CD4-positive, alpha-beta T cell (primary cell): ENCODE data around the gene BBS4. TPM values are rescaled to one million over a fixed set of nuclear protein-coding genes. Genes with fewer than 3 reads are reported as not detected.
A peak's percentile ranks its signal among the peaks of the same experiment; 100 is the strongest.

Source experiments
- ATAC-seq: fragments of 200-7000 bp; cut with Tn5 transposase; one replicate; pipeline ENCODE4 v1.10.0; 2022; ENCODE audit warnings: mild to moderate bottlenecking; ENCODE audit not compliant: poor library complexity
- CTCF ChIA-PET: fragments of 350-600 bp; sonication (Branson Sonifier 250); formaldehyde crosslinking; loops from one replicate; lab custom pipeline; 2021; ENCODE audit warnings: antibody characterized with exemption, inconsistent platforms; lab: Charles Lee
- POLR2A ChIA-PET: fragments of 350-600 bp; sonication (Branson Sonifier 250); formaldehyde crosslinking; loops from one replicate; lab custom pipeline; 2021; ENCODE audit warnings: antibody characterized with exemption, inconsistent platforms; lab: Charles Lee
- DNase-seq, 14 experiments: peaks; one replicate each; pipeline ENCODE4 v3.0.0-alpha.2; 2013 to 2020; ENCODE audit warnings: mixed read lengths in 2 of 14
- H3K27ac ChIP-seq, 2 donors: one replicate each; pipeline versions ENCODE4 v1.5.1 to v1.7.0; 2013; ENCODE audit warnings: low read length in 2 of 2, low read depth in 1 of 2, mild to moderate bottlenecking in 1 of 2
- H3K27me3 ChIP-seq, 2 experiments: 1 replicate in 1 of 2; 2 replicates in 1 of 2; pipeline versions ENCODE4 v1.6.1 to v1.7.0; 2013; ENCODE audit warnings: low read length in 2 of 2, control low read depth in 1 of 2, mild to moderate bottlenecking in 1 of 2, moderate library complexity in 1 of 2; ENCODE audit not compliant: insufficient read depth in 2 of 2, control insufficient read depth in 1 of 2
- H3K36me3 ChIP-seq: one replicate; pipeline ENCODE4 v1.6.1; 2013; ENCODE audit warnings: low read length, control low read depth; ENCODE audit not compliant: insufficient read depth
- H3K4me1 ChIP-seq: one replicate; pipeline ENCODE4 v1.6.1; 2013; ENCODE audit warnings: low read length, control low read depth; ENCODE audit not compliant: insufficient read depth
- H3K4me3 ChIP-seq: one replicate; pipeline ENCODE4 v1.5.1; 2013; ENCODE audit warnings: mild to moderate bottlenecking, low read length, moderate library complexity
- H3K9me3 ChIP-seq, 2 experiments: 1 replicate in 1 of 2; 2 replicates in 1 of 2; pipeline versions ENCODE4 v1.6.1 to v1.7.0; 2013; ENCODE audit warnings: low read length in 2 of 2, mild to moderate bottlenecking in 2 of 2, control low read depth in 1 of 2, moderate library complexity in 1 of 2; ENCODE audit not compliant: control insufficient read depth in 1 of 2, insufficient read depth in 1 of 2
- H3K27ac Mint-ChIP-seq: one replicate; pipeline ENCODE4 v1.8.0; 2020; ENCODE audit warnings: mixed read lengths
- H3K27me3 Mint-ChIP-seq: one replicate; pipeline ENCODE4 v1.8.0; 2021; ENCODE audit warnings: mixed read lengths
- H3K36me3 Mint-ChIP-seq: one replicate; pipeline ENCODE4 v1.8.0; 2021; ENCODE audit warnings: low read depth, mixed read lengths
- H3K4me1 Mint-ChIP-seq: one replicate; pipeline ENCODE4 v1.8.0; 2021; ENCODE audit warnings: low read depth, mixed read lengths
- H3K4me3 Mint-ChIP-seq: one replicate; pipeline ENCODE4 v1.8.0; 2020; ENCODE audit warnings: mild to moderate bottlenecking, mixed read lengths
- H3K9me3 Mint-ChIP-seq: one replicate; pipeline ENCODE4 v1.8.0; 2020; ENCODE audit warnings: mixed read lengths
- CTCF ChIP-seq: fragments of 200-600 bp; IDR thresholded peaks from one replicate; pipeline ENCODE4 v1.8.0; 2022; ENCODE audit warnings: antibody characterized with exemption, mild to moderate bottlenecking
- intact Hi-C, 2 experiments: fragments of 100-400 bp; cut with DNase I in 1 of 2; cut with micrococcal nuclease in 1 of 2; formaldehyde crosslinking; loops; one replicate each; pipeline versions ENCODE4 v1.15.1 to v1.9.0; 2023 to 2025; cut with DNase I, micrococcal nuclease
- total RNA-seq, 174 experiments: library from RNA in 2 of 174; stranded (reverse) in 2 of 174; gene quantifications; one replicate each; pipeline ENCODE4 v1.2.3 and lab custom pipeline; 2021 to 2026

Gene BBS4
- total RNA-seq, 2 experiments from 2014 or later: 8.6 to 12.8 TPM

GRCh38 chr15:72688697-72689096 lies 2.7 kb downstream of the BBS4 start:
- Histone ChIP-seq H3K4me1 (peaks cover 17% of the 10 kb centered on the region), H3K27me3 (no peaks in the 10 kb centered on the region), H3K27ac (no peak overlapping the region), H3K9me3 (no peaks in the 10 kb centered on the region), H3K36me3 (no peaks in the 10 kb centered on the region), H3K4me3 (no peak overlapping the region)
- no peak for TF ChIP-seq CTCF
- ATAC-seq (no peak), DNase-seq (no peak)
- H3K36me3 Mint-ChIP-seq: peaks cover 7% of the 10 kb centered on the region
- H3K27ac Mint-ChIP-seq: no peak overlapping the region
- intact Hi-C loops: loop anchor here in 1 of 2 experiments (5.0 kb wide), 3 partner anchors 416 to 571 kb away; partner anchors contain the start of genes MYO9A, PARP6, PKM and SENP8
- peaks cover 18% of the 10 kb centered on the region for H3K4me1 Mint-ChIP-seq
- ChIA-PET POLR2A (interaction anchor here (1.1 kb wide), 1 partner anchor 96 kb away, joined by 3 read pairs; no protein-coding TSS in a partner anchor), CTCF (interaction anchor here (1.8 kb wide), 1 partner anchor 18 kb away, joined by 8 read pairs; no protein-coding TSS in a partner anchor)
- H3K4me3 Mint-ChIP-seq: peak overlapping the region; percentile 3
- no peaks in the 10 kb centered on the region for H3K27me3 Mint-ChIP-seq
- H3K9me3 Mint-ChIP-seq: no peaks in the 10 kb centered on the region

- Mint-ChIP-seq H3K27me3 (no peaks in the 10 kb centered on the region), H3K36me3 (peaks cover 10% of the 10 kb centered on the region), H3K4me1 (peaks cover 9% of the 10 kb centered on the region), H3K9me3 (no peaks in the 10 kb centered on the region), H3K4me3 (no peak overlapping the region), H3K27ac (no peak overlapping the region)
- DNase-seq: no peak
- Histone ChIP-seq H3K27ac (no peak overlapping the region), H3K4me3 (no peak overlapping the region), H3K9me3 (no peaks in the 10 kb centered on the region), H3K36me3 (no peaks in the 10 kb centered on the region), H3K27me3 (no peaks in the 10 kb centered on the region), H3K4me1 (peaks cover 8% of the 10 kb centered on the region)
- CTCF ChIA-PET: interaction anchor here (1.4 kb wide), 1 partner anchor 20 kb away, joined by 4 read pairs; no protein-coding TSS in a partner anchor
- no peak for TF ChIP-seq CTCF
- ATAC-seq: no peak
- intact Hi-C loops: no loop called here
- POLR2A ChIA-PET: no interaction called here
These were observed 4.9 kb downstream of the BBS4 start for GRCh38 chr15:72690938-72691337.

GRCh38 chr15:72698938-72699337 lies 12.9 kb downstream of the BBS4 start:
- ChIA-PET POLR2A (no interaction called here), CTCF (no interaction called here)
- DNase-seq: no peak
- Histone ChIP-seq H3K4me3 (no peak overlapping the region), H3K27me3 (no peaks in the 10 kb centered on the region), H3K27ac (no peak overlapping the region), H3K36me3 (no peaks in the 10 kb centered on the region), H3K4me1 (no peaks in the 10 kb centered on the region), H3K9me3 (no peaks in the 10 kb centered on the region)
- Mint-ChIP-seq H3K27me3 (no peaks in the 10 kb centered on the region), H3K9me3 (no peaks in the 10 kb centered on the region), H3K4me3 (no peak overlapping the region), H3K4me1 (peaks cover 5% of the 10 kb centered on the region), H3K27ac (no peak overlapping the region), H3K36me3 (peaks cover 5% of the 10 kb centered on the region)
- TF ChIP-seq CTCF: no peak
- no peak for ATAC-seq
- intact Hi-C loops: no loop called here
